Upper lobe of left lung (tissue), 4 donors: ENCODE results near the gene RASGRP4.

ENCODE experiments used
- EP300 ChIP-seq, 4 donors: sonication (generic); formaldehyde crosslinking; IDR thresholded peaks; one replicate each; pipeline ENCODE4 v1.5.1; 2017; ENCODE audit warnings: antibody characterized with exemption in 4 of 4, control low read depth in 2 of 4
- POLR2A ChIP-seq, 4 donors: fragments of 450-650 bp; IDR thresholded peaks; one replicate each; pipeline ENCODE4 v1.5.1; 2016 to 2017; ENCODE audit warnings: antibody characterized with exemption in 4 of 4, mild to moderate bottlenecking in 2 of 4
- POLR2AphosphoS5 ChIP-seq, 2 donors: sonication (generic); formaldehyde crosslinking; IDR thresholded peaks; one replicate each; pipeline ENCODE4 v1.5.1; 2017; ENCODE audit warnings: antibody characterized with exemption in 2 of 2
- TF ChIP-seq, protein P1 (sequence below), 6 experiments: fragments of 450-650 bp in 4 of 6; fragments of 200-600 bp in 2 of 6; sonication (generic) in 2 of 6; IDR thresholded peaks; one replicate each; pipeline ENCODE4 v1.5.1; 2016 to 2019; ENCODE audit warnings: antibody characterized with exemption in 6 of 6

DNA sequence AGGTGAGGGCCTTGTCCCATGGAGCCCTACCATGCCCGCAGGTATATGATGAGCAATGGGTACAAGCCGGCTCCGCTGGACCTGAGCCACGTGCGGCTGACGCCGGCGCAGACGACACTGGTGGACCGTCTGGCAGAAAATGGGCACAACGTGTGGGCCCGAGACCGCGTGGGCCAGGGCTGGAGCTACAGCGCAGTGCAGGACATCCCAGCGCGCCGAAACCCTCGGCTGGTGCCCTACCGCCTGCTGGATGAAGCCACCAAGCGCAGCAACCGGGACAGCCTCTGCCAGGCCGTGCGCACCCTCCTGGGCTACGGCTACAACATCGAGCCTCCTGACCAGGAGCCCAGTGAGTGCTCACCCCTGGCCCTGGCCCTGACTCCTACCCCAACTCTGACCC is 40.0 kb upstream of the RASGRP4 start:
- TF ChIP-seq, protein P1, sequence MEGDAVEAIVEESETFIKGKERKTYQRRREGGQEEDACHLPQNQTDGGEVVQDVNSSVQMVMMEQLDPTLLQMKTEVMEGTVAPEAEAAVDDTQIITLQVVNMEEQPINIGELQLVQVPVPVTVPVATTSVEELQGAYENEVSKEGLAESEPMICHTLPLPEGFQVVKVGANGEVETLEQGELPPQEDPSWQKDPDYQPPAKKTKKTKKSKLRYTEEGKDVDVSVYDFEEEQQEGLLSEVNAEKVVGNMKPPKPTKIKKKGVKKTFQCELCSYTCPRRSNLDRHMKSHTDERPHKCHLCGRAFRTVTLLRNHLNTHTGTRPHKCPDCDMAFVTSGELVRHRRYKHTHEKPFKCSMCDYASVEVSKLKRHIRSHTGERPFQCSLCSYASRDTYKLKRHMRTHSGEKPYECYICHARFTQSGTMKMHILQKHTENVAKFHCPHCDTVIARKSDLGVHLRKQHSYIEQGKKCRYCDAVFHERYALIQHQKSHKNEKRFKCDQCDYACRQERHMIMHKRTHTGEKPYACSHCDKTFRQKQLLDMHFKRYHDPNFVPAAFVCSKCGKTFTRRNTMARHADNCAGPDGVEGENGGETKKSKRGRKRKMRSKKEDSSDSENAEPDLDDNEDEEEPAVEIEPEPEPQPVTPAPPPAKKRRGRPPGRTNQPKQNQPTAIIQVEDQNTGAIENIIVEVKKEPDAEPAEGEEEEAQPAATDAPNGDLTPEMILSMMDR (IDR thresholded peaks at IDR 0.05) = no peak
- no peak for TF ChIP-seq POLR2A (IDR thresholded peaks at IDR 0.05)
- TF ChIP-seq POLR2AphosphoS5 (IDR thresholded peaks at IDR 0.05) = no peak
- no peak for TF ChIP-seq EP300 (IDR thresholded peaks at IDR 0.05)
